Transverse colon (tissue), 3 donors: Measurements from ENCODE around the gene GALNT13.

Experiments used
- CTCF ChIP-seq, 5 experiments: fragments of 200-600 bp in 3 of 5; fragments of 450-650 bp in 2 of 5; sonication (generic) in 3 of 5; IDR thresholded peaks; 1 replicate in 2 of 5; 2 replicates in 3 of 5; pipeline ENCODE4 v1.5.1; 2016 to 2017; ENCODE audit warnings: antibody characterized with exemption in 5 of 5, inconsistent platforms in 3 of 5, mild to moderate bottlenecking in 2 of 5, moderate library complexity in 1 of 5
- POLR2A ChIP-seq: fragments of 450-650 bp; IDR thresholded peaks from one replicate; pipeline ENCODE4 v1.6.1; 2016; ENCODE audit warnings: antibody characterized with exemption, mild to moderate bottlenecking, moderate library complexity

GRCh38 chr2:154470376-154470775 is 598.7 kb downstream of the GALNT13 start:
- no peak for TF ChIP-seq POLR2A
- no peak for TF ChIP-seq CTCF (IDR thresholded peaks at IDR 0.05)
